GM10266 (cell line): Measurements from ENCODE around the gene RUFY1.
"Not testable (repeated sequence)": the region's sequence is repeated elsewhere in the genome, so short reads cannot be mapped to it uniquely, and the experiment has no call there.

Experiments
- DNase-seq: peaks from one replicate; pipeline ENCODE4 v3.0.0; 2012; ENCODE audit errors: extremely low spot score
- CTCF ChIP-seq: IDR thresholded peaks from 2 replicates; pipeline ENCODE4 v1.5.1; 2012; ENCODE audit warnings: mild to moderate bottlenecking, low read depth; ENCODE audit not compliant: control insufficient read depth, insufficient read depth; ENCODE audit errors: missing control alignments

RUFY1 gene

GRCh38 chr5:179643141-179643920, 93.0 kb downstream of the RUFY1 start:
- not testable (repeated sequence) for DNase-seq

GRCh38 chr5:179644766-179645165, 94.4 kb downstream of the RUFY1 start:
- not testable (repeated sequence) for DNase-seq

- TF ChIP-seq CTCF = no peak
- no peak for DNase-seq
These were observed 98.1 kb downstream of the RUFY1 start for GRCh38 chr5:179648410-179648809.

- DNase-seq = not testable (repeated sequence)
These were observed 98.9 kb downstream of the RUFY1 start for GRCh38 chr5:179649166-179649703.

GRCh38 chr5:179650245-179650644, 99.9 kb downstream of the RUFY1 start:
- DNase-seq = not testable (repeated sequence)

- DNase-seq = not testable (repeated sequence)
These were observed 102.8 kb downstream of the RUFY1 start for GRCh38 chr5:179653135-179653534.

- not testable (repeated sequence) for DNase-seq
These were observed 107.2 kb downstream of the RUFY1 start for GRCh38 chr5:179657302-179658178.

- DNase-seq = peak; percentile 39
These were observed 108.0 kb downstream of the RUFY1 start for GRCh38 chr5:179658179-179658856.
